Natural killer cell (primary cell): ENCODE results near the gene BNIP3. TPM values are rescaled to one million over a fixed set of nuclear protein-coding genes. Genes with fewer than 3 reads are reported as not detected.

ENCODE experiments used
- ATAC-seq, 3 donors: fragments of 150-1000 bp in 2 of 3; fragments of 200-7000 bp in 1 of 3; cut with Tn5 transposase; 1 replicate in 1 of 3; 2 replicates in 2 of 3; pipeline ENCODE4 v1.10.0; 2021; ENCODE audit warnings: mild to moderate bottlenecking in 2 of 3, moderate library complexity in 2 of 3
- DNase-seq, 2 donors: peaks; one replicate each; pipeline versions ENCODE4 v3.0.0 to v3.0.0-alpha.2; 2013 to 2021; ENCODE audit warnings: mixed read lengths in 1 of 2
- H3K27ac ChIP-seq: one replicate; pipeline ENCODE4 v1.5.1; 2013; ENCODE audit warnings: mild to moderate bottlenecking, low read length
- H3K27me3 ChIP-seq: one replicate; pipeline ENCODE4 v1.6.1; 2013; ENCODE audit warnings: low read length; ENCODE audit not compliant: control insufficient read depth, insufficient read depth
- H3K36me3 ChIP-seq: one replicate; pipeline ENCODE4 v1.6.1; 2013; ENCODE audit warnings: low read length; ENCODE audit not compliant: control insufficient read depth, insufficient read depth
- H3K4me1 ChIP-seq: one replicate; pipeline ENCODE4 v1.6.1; 2013; ENCODE audit warnings: low read length; ENCODE audit not compliant: control insufficient read depth, insufficient read depth
- H3K4me3 ChIP-seq: one replicate; pipeline ENCODE4 v1.5.1; 2013; ENCODE audit warnings: low read length
- H3K9me3 ChIP-seq: one replicate; pipeline ENCODE4 v1.6.1; 2013; ENCODE audit warnings: low read length; ENCODE audit not compliant: control insufficient read depth, insufficient read depth
- H3K27ac Mint-ChIP-seq, 2 donors: one replicate each; pipeline ENCODE4 v1.8.0; 2022; ENCODE audit warnings: mild to moderate bottlenecking in 2 of 2, mixed read lengths in 2 of 2, moderate library complexity in 1 of 2
- H3K27me3 Mint-ChIP-seq, 2 donors: one replicate each; pipeline ENCODE4 v1.8.0; 2022; ENCODE audit warnings: low read depth in 2 of 2, mixed read lengths in 2 of 2
- H3K36me3 Mint-ChIP-seq: one replicate; pipeline ENCODE4 v1.8.0; 2022; ENCODE audit warnings: mixed read lengths
- H3K4me1 Mint-ChIP-seq, 2 donors: one replicate each; pipeline ENCODE4 v1.8.0; 2022; ENCODE audit warnings: mixed read lengths in 2 of 2
- H3K4me3 Mint-ChIP-seq: one replicate; pipeline ENCODE4 v1.8.0; 2022; ENCODE audit warnings: mild to moderate bottlenecking, moderate library complexity, mixed read lengths
- H3K9me3 Mint-ChIP-seq, 2 donors: one replicate each; pipeline ENCODE4 v1.8.0; 2022; ENCODE audit warnings: mixed read lengths in 2 of 2
- CTCF ChIP-seq: fragments of 200-600 bp; IDR thresholded peaks from one replicate; pipeline ENCODE4 v1.8.0; 2022; ENCODE audit warnings: antibody characterized with exemption
- WGBS: methylation state at CpG from one replicate; pipeline ENCODE4 v1.1.7; 2013; ENCODE audit warnings: missing lambda C conversion rate; ENCODE audit not compliant: insufficient coverage; 5-methylcytosine and 5-hydroxymethylcytosine counted together
- intact Hi-C: fragments of 100-400 bp; cut with micrococcal nuclease; formaldehyde crosslinking; loops from one replicate; pipeline ENCODE4 v1.14.2; 2022
- total RNA-seq, 4 donors: library from RNA; stranded (reverse); fragments of 120-200 nt in 1 of 4; gene quantifications; one replicate each; pipeline versions ENCODE4 v1.2.3 to v1.2.4, GENCODE V29; 2013 to 2022

BNIP3 gene
- total RNA-seq, 3 donors from 2014 or later (not counting 1 experiment from before 2014, with no cell fraction given) = 9.9 to 12.9 (median 12.1) TPM

GRCh38 chr10:132027423-132027983, 45.8 kb upstream of the BNIP3 start:
- Mint-ChIP-seq H3K27ac (no peak overlapping the region), H3K4me1 (peaks cover 7% of the 10 kb centered on the region in 2 donors), H3K27me3 (peaks cover 31 to 64% of the 10 kb centered on the region in 2 donors), H3K9me3 (no peaks in the 10 kb centered on the region), H3K4me3 (no peak overlapping the region), H3K36me3 (no peaks in the 10 kb centered on the region)
- Histone ChIP-seq H3K4me3 (no peak overlapping the region), H3K27me3 (peaks cover 6% of the 10 kb centered on the region), H3K27ac (no peak overlapping the region), H3K9me3 (no peaks in the 10 kb centered on the region), H3K4me1 (peaks cover 7% of the 10 kb centered on the region), H3K36me3 (no peaks in the 10 kb centered on the region)
- ATAC-seq = no peak
- DNase-seq = no peak
- WGBS = 79% methylated on average over 3 of the region's 3 CpGs
- TF ChIP-seq CTCF = no peak
- intact Hi-C loops = no loop called here

GRCh38 chr10:132023092-132023811, 41.5 kb upstream of the BNIP3 start:
- Mint-ChIP-seq H3K36me3 (no peaks in the 10 kb centered on the region), H3K27ac (no peak overlapping the region), H3K4me1 (peaks cover 7% of the 10 kb centered on the region in 2 donors), H3K4me3 (peak overlapping the region; percentile 54), H3K9me3 (no peaks in the 10 kb centered on the region), H3K27me3 (peaks cover 23 to 37% of the 10 kb centered on the region in 2 donors)
- intact Hi-C loops = loop anchor here (1.0 kb wide), 1 partner anchor 138 kb away; no protein-coding TSS in a partner anchor
- peak; percentile 87 for TF ChIP-seq CTCF
- WGBS = 24% methylated on average over 36 of the region's 36 CpGs
- DNase-seq (peak; percentile 71 to 86), ATAC-seq (peak; percentile 70 to 95 (median 93))
- peaks cover 6% of the 10 kb centered on the region for H3K27me3 ChIP-seq
- no peak overlapping the region for H3K27ac ChIP-seq
- H3K4me3 ChIP-seq = no peak overlapping the region
- peaks cover 7% of the 10 kb centered on the region for H3K4me1 ChIP-seq
- H3K9me3 ChIP-seq = no peaks in the 10 kb centered on the region
- no peaks in the 10 kb centered on the region for H3K36me3 ChIP-seq

GRCh38 chr10:132022241-132022640, 40.5 kb upstream of the BNIP3 start:
- H3K4me3 ChIP-seq = no peak overlapping the region
- ATAC-seq = no peak
- no peak for TF ChIP-seq CTCF
- no peak for DNase-seq
- Mint-ChIP-seq H3K4me3 (no peak overlapping the region), H3K27me3 (peaks cover 15 to 26% of the 10 kb centered on the region in 2 donors), H3K27ac (no peak overlapping the region), H3K9me3 (no peaks in the 10 kb centered on the region), H3K36me3 (no peaks in the 10 kb centered on the region), H3K4me1 (peaks cover 7% of the 10 kb centered on the region in 2 donors)
- peaks cover 6% of the 10 kb centered on the region for H3K27me3 ChIP-seq
- intact Hi-C loops = no loop called here
- no peaks in the 10 kb centered on the region for H3K9me3 ChIP-seq
- peaks cover 7% of the 10 kb centered on the region for H3K4me1 ChIP-seq
- H3K27ac ChIP-seq = no peak overlapping the region
- H3K36me3 ChIP-seq = no peaks in the 10 kb centered on the region
- WGBS = 92% methylated on average over 18 of the region's 18 CpGs
